Measurements from ENCODE around the gene ASIC1. TPM values are rescaled to one million over a fixed set of nuclear protein-coding genes. Genes with fewer than 3 reads are reported as not detected.

Gene ASIC1
- total and polyA plus RNA-seq, 4 donors = 14.3 to 148 (median 79.5) TPM

DNA sequence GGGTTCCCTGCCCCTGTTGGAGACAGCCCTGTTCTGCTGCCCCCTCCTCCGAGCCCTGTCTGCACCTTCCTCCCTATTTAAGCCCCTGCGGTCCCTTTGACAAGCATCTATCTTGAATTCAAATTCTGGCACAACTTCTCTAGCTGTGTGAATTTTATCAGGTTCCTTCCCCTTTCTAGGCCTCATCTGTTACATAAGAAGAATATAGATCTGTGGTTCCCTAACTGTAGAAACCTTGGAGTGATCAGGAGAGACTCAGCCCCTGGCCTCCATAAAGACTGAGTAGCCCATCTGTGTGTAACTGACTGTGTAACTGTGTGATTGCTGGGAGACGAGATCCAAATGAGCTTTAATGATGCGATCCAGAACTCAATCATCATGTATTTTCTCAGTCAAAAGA is 19.1 kb upstream of the ASIC1 start:
- H3K27me3 ChIP-seq (ENCODE audit: control insufficient read depth, insufficient read depth, low read length) = no peaks in the 10 kb centered on the region
- no peaks in the 10 kb centered on the region for H3K9me3 ChIP-seq (ENCODE audit: control insufficient read depth, insufficient read depth, low read length)
- H3K4me3 ChIP-seq (ENCODE audit: low read depth, low read length) = no peak overlapping the region
- no CpG with 5 or more reads among the region's 4 CpGs for WGBS (ENCODE audit: insufficient coverage)
- DNase-seq (ENCODE audit: low read depth in 4 of 6, low spot score in 6 of 6) = no peak
- no peak overlapping the region for H3K27ac ChIP-seq (ENCODE audit: low read depth, low read length)
- peaks cover 23% of the 10 kb centered on the region for H3K4me1 ChIP-seq (ENCODE audit: control insufficient read depth, insufficient read depth, low read length)
- H3K36me3 ChIP-seq (ENCODE audit: control insufficient read depth, insufficient read depth, low read length) = no peaks in the 10 kb centered on the region

DNA sequence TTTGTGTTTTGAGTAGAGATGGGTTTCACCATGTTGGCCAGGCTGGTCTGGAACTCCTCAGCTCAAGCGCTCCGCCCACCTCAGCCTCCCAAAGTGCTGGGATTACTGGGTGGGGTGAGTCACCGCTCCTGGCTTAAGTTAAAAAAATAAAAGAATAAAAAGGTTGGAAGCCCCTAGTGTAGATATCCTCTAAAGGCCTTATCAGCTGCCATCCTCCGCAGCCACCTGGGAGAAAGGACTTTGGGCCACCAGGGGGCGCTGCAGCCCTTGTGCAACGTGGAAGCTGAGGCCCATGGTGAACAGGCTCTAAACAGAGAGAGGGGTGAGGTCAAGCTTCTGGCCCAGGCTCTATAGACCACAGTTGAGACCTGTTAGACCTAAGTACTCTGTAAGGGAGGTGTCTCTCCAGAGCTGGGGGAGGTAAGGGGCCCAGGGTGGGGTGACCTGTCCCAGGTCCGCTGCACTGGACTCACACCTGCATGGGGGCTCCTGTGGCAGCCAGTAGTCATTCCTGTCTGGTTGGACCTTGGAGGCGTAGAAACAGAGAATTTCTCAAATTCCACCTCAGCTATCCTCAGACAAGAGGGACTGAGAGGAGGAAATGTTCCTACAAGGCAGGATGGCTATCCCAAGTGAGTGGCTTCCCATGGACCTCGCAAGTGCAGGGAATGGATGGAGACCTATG is 18.1 kb upstream of the ASIC1 start:
- H3K4me1 ChIP-seq (ENCODE audit: control insufficient read depth, insufficient read depth, low read length) = peaks cover 20% of the 10 kb centered on the region
- H3K36me3 ChIP-seq (ENCODE audit: control insufficient read depth, insufficient read depth, low read length) = no peaks in the 10 kb centered on the region
- H3K27me3 ChIP-seq (ENCODE audit: control insufficient read depth, insufficient read depth, low read length) = no peaks in the 10 kb centered on the region
- no peak overlapping the region for H3K4me3 ChIP-seq (ENCODE audit: low read depth, low read length)
- WGBS (ENCODE audit: insufficient coverage) = 49% methylated on average over 5 of the region's 9 CpGs
- no peaks in the 10 kb centered on the region for H3K9me3 ChIP-seq (ENCODE audit: control insufficient read depth, insufficient read depth, low read length)
- no peak overlapping the region for H3K27ac ChIP-seq (ENCODE audit: low read depth, low read length)
- peak in 2 of 6 donors; percentile 79 to 88 for DNase-seq (ENCODE audit: low read depth in 4 of 6, low spot score in 6 of 6)

- no peak overlapping the region for H3K27ac ChIP-seq (ENCODE audit: low read depth, low read length)
- no peak overlapping the region for H3K4me3 ChIP-seq (ENCODE audit: low read depth, low read length)
- WGBS (ENCODE audit: insufficient coverage) = 67% methylated on average over 4 of the region's 4 CpGs
- no peaks in the 10 kb centered on the region for H3K9me3 ChIP-seq (ENCODE audit: control insufficient read depth, insufficient read depth, low read length)
- peaks cover 20% of the 10 kb centered on the region for H3K4me1 ChIP-seq (ENCODE audit: control insufficient read depth, insufficient read depth, low read length)
- no peak for DNase-seq (ENCODE audit: low read depth in 4 of 6, low spot score in 6 of 6)
- H3K27me3 ChIP-seq (ENCODE audit: control insufficient read depth, insufficient read depth, low read length) = no peaks in the 10 kb centered on the region
- no peaks in the 10 kb centered on the region for H3K36me3 ChIP-seq (ENCODE audit: control insufficient read depth, insufficient read depth, low read length)
Measured at GRCh38 chr12:50040657-50041056, 16.7 kb upstream of the ASIC1 start.

GRCh38 chr12:50041062-50041860 is 16.1 kb upstream of the ASIC1 start:
- WGBS (ENCODE audit: insufficient coverage) = 66% methylated on average over 7 of the region's 15 CpGs
- H3K27ac ChIP-seq (ENCODE audit: low read depth, low read length) = no peak overlapping the region
- peak in 1 of 6 donors; percentile 53 for DNase-seq (ENCODE audit: low read depth in 4 of 6, low spot score in 6 of 6)

DNA sequence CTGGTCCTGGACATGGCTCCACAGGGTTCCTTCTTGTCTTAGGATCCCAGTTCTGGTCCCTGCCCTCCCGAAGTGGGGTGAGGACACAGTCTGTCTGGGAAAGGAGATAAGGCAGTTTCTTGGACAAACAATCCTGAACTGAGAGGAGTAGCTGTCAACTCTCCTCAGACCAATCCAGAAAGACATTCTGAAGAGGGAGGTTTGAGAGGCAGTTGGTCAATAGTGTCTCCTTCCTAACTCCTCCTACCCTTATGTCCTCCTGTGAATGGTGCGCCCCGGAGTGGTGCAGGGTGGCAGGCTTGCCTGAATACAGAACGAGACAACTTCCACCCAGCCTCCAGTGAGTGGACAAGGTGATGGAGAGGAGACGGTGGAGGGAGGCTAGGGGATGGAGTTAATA is 15.4 kb upstream of the ASIC1 start:
- DNase-seq (ENCODE audit: low read depth in 4 of 6, low spot score in 6 of 6) = no peak
- no peak overlapping the region for H3K4me3 ChIP-seq (ENCODE audit: low read depth, low read length)

More at GRCh38 chr12:50041062-50041860, 16.1 kb upstream of the ASIC1 start:
- no peaks in the 10 kb centered on the region for H3K36me3 ChIP-seq (ENCODE audit: control insufficient read depth, insufficient read depth, low read length)
- no peaks in the 10 kb centered on the region for H3K9me3 ChIP-seq (ENCODE audit: control insufficient read depth, insufficient read depth, low read length)
- peaks cover 20% of the 10 kb centered on the region for H3K4me1 ChIP-seq (ENCODE audit: control insufficient read depth, insufficient read depth, low read length)
- no peaks in the 10 kb centered on the region for H3K27me3 ChIP-seq (ENCODE audit: control insufficient read depth, insufficient read depth, low read length)
- no peak overlapping the region for H3K4me3 ChIP-seq (ENCODE audit: low read depth, low read length)

DNA sequence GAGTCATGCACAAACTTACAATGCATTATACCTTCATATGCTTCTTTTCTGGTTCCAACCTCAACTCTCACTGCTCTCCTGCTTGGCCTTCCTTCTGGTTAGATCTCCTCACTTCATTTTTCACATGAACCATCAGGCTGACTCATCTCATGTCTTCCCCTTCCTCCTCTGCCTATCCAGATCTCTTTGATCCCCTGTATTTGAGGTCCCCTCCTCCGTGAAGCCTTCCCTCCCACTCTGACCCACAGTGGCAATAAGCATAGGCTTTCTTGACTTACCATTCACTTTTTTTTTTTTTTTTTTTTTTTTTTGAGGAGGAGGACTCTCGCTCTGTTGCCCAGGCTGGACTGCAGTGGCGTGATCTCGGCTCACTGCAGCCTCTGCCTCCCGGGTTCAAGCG is 14.7 kb upstream of the ASIC1 start:
- no peak for DNase-seq (ENCODE audit: low read depth in 4 of 6, low spot score in 6 of 6)
- H3K36me3 ChIP-seq (ENCODE audit: control insufficient read depth, insufficient read depth, low read length) = no peaks in the 10 kb centered on the region
- H3K9me3 ChIP-seq (ENCODE audit: control insufficient read depth, insufficient read depth, low read length) = no peaks in the 10 kb centered on the region
- H3K27ac ChIP-seq (ENCODE audit: low read depth, low read length) = no peak overlapping the region
- no peak overlapping the region for H3K4me3 ChIP-seq (ENCODE audit: low read depth, low read length)
- WGBS (ENCODE audit: insufficient coverage) = 98% methylated on average over 5 of the region's 6 CpGs
- H3K4me1 ChIP-seq (ENCODE audit: control insufficient read depth, insufficient read depth, low read length) = peaks cover 20% of the 10 kb centered on the region
- no peaks in the 10 kb centered on the region for H3K27me3 ChIP-seq (ENCODE audit: control insufficient read depth, insufficient read depth, low read length)

More for the DNA sequence above, 15.4 kb upstream of the ASIC1 start:
- H3K27ac ChIP-seq (ENCODE audit: low read depth, low read length) = no peak overlapping the region
- H3K4me1 ChIP-seq (ENCODE audit: control insufficient read depth, insufficient read depth, low read length) = peaks cover 20% of the 10 kb centered on the region
- WGBS (ENCODE audit: insufficient coverage) = 83% methylated on average over 1 of the region's 5 CpGs
- H3K27me3 ChIP-seq (ENCODE audit: control insufficient read depth, insufficient read depth, low read length) = no peaks in the 10 kb centered on the region
- no peaks in the 10 kb centered on the region for H3K36me3 ChIP-seq (ENCODE audit: control insufficient read depth, insufficient read depth, low read length)
- H3K9me3 ChIP-seq (ENCODE audit: control insufficient read depth, insufficient read depth, low read length) = no peaks in the 10 kb centered on the region

DNA sequence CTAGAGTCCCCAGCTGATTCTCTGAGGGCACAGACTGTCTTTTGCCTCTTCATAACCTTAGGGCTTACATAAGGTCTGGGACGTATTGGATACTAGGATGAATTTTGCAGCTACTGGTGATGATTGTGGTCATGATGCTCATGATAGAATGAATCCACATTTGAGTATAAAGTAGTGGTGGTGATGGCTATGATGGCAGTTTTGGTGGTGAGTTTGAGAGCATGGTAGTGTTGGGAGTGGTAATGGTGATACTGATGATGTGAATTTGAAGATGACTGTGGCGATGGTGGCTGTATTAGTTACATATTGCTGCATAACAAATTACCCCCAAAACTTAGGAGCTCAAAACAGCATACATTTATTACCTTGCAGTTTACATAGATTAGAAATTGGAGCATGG is 14.1 kb upstream of the ASIC1 start:
- Histone ChIP-seq H3K27me3 (ENCODE audit: control insufficient read depth, insufficient read depth, low read length) (no peaks in the 10 kb centered on the region), H3K27ac (ENCODE audit: low read depth, low read length) (no peak overlapping the region), H3K4me3 (ENCODE audit: low read depth, low read length) (no peak overlapping the region), H3K9me3 (ENCODE audit: control insufficient read depth, insufficient read depth, low read length) (no peaks in the 10 kb centered on the region), H3K36me3 (ENCODE audit: control insufficient read depth, insufficient read depth, low read length) (no peaks in the 10 kb centered on the region), H3K4me1 (ENCODE audit: control insufficient read depth, insufficient read depth, low read length) (peaks cover 20% of the 10 kb centered on the region)
- WGBS (ENCODE audit: insufficient coverage) = 86% methylated on average over 1 of the region's 2 CpGs
- no peak for DNase-seq (ENCODE audit: low read depth in 4 of 6, low spot score in 6 of 6)

DNA sequence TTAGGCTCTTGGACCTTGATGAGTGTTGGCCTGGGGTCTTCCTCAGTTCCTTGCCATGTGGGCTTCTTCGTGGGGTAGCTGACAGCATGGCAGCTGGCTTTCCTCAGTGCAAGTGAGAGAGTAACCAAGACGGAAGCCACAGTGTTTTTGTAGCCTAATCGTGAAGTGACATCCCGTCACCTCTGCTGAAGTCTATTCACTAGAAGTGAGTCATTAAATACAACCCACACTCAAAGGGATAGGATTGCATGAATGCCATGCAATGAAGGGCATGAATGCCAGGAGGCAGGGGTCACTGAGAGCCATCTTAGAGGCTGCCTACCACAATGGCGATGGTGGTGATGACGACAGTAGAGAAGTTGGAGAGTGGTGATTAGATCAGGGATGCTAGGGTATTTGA is 13.5 kb upstream of the ASIC1 start:
- Histone ChIP-seq H3K9me3 (ENCODE audit: control insufficient read depth, insufficient read depth, low read length) (no peaks in the 10 kb centered on the region), H3K4me3 (ENCODE audit: low read depth, low read length) (no peak overlapping the region), H3K4me1 (ENCODE audit: control insufficient read depth, insufficient read depth, low read length) (peaks cover 19% of the 10 kb centered on the region), H3K27me3 (ENCODE audit: control insufficient read depth, insufficient read depth, low read length) (no peaks in the 10 kb centered on the region), H3K27ac (ENCODE audit: low read depth, low read length) (no peak overlapping the region), H3K36me3 (ENCODE audit: control insufficient read depth, insufficient read depth, low read length) (no peaks in the 10 kb centered on the region)
- WGBS (ENCODE audit: insufficient coverage) = 64% methylated on average over 4 of the region's 6 CpGs
- no peak for DNase-seq (ENCODE audit: low read depth in 4 of 6, low spot score in 6 of 6)

DNA sequence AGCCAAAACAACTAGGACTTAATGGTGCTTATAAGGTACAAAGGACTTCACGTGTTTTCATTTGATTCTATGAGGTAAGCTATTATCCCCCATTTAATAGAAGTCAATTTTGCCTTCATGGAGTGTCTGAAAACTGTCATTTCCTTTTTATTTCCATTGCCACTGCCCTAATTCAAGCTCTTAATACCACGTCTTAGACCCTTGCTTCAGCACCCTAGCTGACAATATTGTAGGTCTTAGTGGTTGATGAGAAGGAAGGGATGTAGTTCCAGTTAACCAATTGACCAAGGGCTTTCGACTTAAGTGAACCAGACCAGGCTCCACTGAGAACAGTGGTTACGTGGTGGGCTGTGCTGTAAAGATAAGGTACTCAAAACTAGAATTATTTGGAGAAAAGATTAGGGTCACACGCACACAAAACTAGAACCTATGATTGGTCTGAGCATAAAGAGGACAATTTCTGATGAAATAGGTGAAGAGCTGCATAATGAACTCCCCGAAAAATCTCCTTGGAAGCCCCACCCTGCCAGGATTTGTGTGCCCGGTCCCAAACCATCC is 9.6 kb upstream of the ASIC1 start:
- 100% methylated on average over 1 of the region's 7 CpGs for WGBS (ENCODE audit: insufficient coverage)
- H3K27me3 ChIP-seq (ENCODE audit: control insufficient read depth, insufficient read depth, low read length) = peaks cover 3% of the 10 kb centered on the region
- H3K36me3 ChIP-seq (ENCODE audit: control insufficient read depth, insufficient read depth, low read length) = no peaks in the 10 kb centered on the region
- H3K27ac ChIP-seq (ENCODE audit: low read depth, low read length) = no peak overlapping the region
- no peak for DNase-seq (ENCODE audit: low read depth in 4 of 6, low spot score in 6 of 6)
- H3K4me3 ChIP-seq (ENCODE audit: low read depth, low read length) = no peak overlapping the region
- H3K9me3 ChIP-seq (ENCODE audit: control insufficient read depth, insufficient read depth, low read length) = no peaks in the 10 kb centered on the region
- H3K4me1 ChIP-seq (ENCODE audit: control insufficient read depth, insufficient read depth, low read length) = peaks cover 13% of the 10 kb centered on the region

Data from spinal cord (tissue), 10 donors.